GM21576 (cell line): ENCODE measurements around the gene PPP1R15B.

ENCODE experiments used
- ATAC-seq: cut with Tn5 transposase; IDR thresholded peaks from one replicate; pipeline ENCODE4 v1.9.1; 2021; ENCODE audit warnings: mild to moderate bottlenecking, moderate library complexity; ENCODE audit not compliant: unreplicated experiment

The PPP1R15B gene

DNA sequence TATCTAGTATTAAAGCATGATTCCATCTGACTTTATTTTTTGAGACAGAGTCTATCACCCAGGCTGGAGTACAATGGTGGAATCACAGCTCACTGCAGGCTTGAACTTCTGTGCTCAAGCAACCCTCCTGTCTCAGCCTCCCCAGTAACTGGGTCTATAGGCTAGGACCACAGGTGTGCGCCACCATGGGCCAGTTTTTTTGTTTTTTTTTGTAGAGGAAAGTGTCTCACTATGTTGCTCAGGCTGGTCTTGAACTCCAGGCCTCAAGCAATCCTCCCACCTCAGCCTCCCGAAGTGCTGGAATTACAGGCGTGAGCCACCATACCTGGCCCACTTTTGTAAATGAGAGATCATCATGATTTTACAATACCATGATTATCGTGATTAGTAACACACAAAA lies 9.2 kb downstream of the PPP1R15B start:
- no peak for ATAC-seq

DNA sequence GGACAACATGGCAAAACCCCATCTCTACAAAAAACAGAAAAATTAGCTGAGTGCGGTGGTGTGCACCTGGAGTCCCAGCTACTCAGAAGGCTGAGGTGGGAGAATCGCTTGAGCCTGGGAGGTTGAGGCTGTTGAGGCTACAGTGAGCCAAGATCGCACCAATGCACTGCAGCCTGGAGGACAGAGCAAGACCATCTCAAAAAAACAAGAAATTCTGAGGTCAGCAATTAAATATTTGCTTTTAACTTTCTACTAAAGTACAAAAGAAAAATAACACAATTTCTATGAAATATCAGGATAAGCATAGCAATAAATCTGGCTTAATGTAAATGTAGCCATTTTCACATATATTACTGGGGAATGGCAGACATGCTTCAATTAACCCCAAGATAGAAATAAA lies 9.9 kb downstream of the PPP1R15B start:
- ATAC-seq = no peak

DNA sequence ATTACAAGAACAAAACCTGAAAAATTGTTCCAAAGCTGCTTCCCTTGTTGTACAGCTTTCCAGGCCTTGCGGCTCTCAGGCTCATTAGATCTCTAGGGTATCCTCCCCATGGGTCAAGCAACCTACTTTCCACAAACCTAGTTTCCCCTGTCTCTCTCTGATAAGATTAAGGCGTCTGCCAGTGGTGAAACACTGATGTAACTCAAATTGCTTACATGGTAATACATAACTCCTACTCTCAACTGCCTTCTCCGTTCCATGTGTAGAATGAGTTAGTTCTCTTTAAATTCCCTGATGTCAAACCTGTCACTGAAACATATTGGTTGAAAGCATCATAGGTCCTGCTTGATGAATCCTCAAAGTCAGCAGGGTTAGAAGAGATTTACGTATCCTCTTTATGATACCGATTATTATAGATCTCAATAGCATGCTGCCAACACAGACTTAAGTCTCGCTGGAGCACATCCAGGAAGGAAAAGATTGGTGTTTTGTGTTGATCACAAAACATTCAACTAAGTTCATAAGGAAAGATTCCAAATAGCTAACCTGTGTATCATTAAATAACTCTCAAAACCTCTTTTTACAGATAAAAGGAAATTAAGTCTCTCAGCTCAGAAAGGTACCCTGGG lies 10.6 kb downstream of the PPP1R15B start:
- ATAC-seq = no peak

DNA sequence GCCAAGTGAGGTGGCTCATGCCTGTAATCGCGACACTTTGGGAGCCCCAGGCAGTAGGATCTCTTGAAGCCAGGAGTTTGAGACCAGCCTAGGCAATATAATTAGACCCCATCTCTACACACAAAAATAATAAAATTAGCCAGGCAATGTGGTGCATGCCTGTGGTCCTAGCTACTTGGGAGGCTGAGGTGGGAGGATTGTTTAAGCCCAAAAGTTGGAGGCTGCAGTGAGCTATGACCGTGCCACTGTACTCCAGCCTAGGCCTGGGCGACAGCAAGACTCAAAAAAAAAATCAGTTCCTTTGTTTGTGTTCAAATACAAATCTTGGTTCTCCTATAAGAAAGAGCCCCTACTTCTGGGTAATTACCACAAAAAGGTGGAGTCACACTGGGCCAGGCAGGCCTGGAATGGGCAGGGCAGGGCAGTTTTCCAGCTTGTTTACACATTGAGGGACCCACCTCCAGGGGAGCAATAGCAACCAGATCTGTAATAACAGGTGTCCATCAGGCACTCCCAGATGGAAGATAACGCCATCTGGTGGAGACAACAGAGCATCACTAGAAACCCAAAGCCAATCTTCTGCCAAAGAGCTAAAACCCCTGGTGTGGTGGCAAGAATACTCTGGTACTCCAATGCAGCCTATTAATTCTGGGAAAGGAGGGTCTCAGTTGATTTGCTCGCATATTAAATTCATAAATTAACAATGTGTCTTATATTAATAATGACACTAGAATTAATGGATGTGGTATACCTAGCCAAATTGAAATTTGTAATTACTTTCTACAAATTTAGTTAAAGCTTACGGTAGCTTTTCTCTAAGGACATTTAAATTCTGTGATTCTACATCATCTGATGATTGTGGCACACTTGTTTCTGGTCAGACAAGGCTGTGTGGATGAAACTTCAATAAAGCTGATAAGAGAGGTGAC lies 13.2 kb downstream of the PPP1R15B start:
- ATAC-seq = peak; percentile 79

DNA sequence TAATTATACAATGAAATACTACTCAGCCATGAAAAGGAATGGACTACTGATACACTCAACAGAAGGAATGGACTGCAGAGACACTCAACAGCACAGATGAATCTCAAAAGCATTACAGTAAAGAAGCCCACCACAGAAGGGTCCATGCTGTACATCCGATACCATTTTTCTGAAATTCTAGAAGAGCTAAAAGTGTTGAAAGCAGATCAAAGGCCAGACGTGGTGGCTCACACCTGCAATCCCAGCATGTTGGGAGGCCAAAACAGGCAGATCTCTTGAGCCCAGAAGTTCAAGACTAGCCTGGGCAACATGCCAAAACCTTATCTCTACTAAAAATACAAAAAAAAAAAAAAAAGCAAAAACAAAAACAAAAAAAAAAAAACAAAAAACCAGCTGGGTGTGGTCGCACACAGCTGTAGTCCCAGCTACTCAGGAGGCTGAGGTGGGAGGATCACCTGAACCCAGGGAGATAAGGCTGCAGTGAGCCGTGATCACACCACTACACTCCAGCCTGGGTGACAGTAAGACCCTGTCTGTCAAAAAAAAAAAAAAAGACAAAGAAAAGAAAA lies 15.5 kb downstream of the PPP1R15B start:
- ATAC-seq = no peak

DNA sequence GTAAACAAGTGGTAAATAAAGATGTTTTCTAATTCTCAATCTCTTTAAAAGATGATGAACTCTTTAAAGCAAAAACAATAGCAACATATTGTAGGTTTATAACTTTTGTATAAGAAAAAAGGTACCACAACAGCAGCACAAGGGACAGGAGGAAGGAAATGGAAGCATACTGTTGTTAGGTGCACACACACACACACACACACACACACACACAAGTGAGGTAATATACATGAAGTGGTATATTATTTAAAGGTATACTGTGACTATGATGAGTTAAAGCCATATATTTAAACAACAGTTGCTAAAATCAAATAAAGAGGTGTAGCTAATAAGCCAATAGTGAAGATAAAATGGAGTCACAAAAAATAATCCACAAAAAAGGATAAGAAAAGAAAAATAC lies 20.0 kb downstream of the PPP1R15B start:
- no peak for ATAC-seq

DNA sequence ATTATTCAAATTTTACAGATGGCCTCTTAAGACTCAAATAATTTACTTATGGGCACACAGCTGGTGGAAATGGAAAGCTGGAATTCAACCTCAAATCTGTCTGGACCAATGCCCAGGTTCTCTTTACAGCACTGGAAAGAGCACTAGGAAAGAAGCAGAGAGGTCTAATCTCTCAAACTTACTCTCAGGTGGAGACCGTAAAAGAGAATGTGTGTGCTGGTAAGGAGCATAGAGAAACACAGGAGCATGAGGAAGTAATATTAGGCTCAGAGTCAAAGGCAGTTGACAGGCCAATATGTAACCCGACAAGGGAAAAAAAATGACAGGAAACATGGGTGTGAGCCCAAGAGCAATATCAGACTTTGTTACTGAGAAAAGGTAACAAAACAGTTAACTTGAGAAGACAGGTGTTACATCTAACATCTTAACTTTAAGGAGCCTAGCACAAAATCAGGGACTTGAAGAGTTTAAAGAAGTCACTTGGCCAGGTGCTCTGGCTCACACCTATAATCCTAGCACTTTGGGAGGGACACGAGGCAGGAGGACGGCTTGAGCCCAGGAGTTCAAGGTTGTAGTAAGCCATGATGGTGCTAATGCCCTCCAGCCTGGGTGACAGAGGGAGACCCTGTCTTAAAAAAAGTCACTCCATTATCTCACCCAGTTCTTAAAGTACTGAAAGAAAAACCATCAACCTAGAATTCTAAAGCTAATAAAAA lies 20.7 kb downstream of the PPP1R15B start:
- no peak for ATAC-seq

DNA sequence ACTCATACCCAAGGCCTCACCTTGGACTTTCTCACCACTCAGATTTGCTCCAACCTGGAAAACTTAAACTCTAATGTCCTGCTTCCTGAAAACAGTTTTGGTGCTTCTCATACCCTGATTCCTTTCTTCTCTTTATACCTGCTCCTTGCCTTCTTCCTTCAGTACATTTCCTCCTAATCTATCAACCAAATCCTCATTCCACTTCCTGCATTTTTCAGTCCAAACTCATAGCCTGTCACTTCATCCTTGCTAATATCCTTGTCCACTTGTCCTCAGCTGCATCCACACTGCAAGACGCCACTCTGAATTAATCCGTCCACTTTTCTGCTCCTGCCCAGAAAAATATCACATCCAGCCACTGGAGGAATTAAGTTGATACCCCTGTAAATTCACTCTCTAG lies 25.9 kb downstream of the PPP1R15B start:
- ATAC-seq = no peak

DNA sequence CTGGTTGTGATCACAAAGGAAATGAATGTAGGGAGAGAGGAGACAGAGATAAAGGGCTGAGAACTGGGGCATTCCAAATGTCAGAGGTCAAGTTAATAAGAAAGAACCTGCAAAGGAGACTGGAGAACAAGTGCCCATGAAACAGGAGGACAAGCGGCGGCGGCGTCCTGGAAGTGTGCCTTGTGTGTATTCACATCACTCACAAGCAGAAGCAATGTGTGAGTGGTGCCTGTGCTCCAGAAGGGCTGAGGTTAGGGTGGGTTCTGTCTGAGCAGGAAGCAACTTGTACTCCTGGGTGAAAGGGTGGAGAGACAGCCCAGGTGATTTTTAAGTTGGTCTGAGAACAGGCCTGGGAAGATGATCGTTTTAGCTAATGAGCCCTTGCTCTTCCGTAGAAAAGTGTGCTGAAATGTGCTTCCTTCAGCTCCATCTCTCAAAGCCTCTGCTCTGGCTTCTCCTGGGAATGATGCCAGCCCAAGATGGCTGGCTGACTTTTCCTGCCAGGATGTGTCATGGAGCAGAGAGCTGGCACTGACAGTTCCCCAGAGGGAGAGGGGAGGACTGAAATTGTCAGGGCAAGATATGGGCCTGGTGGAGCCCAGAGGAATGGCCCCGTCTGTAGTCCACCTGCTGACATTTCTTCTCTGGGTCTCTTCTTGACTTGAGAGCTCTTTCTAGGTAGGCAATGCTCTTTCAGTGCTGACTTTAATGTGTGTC lies 26.8 kb downstream of the PPP1R15B start:
- ATAC-seq = no peak

DNA sequence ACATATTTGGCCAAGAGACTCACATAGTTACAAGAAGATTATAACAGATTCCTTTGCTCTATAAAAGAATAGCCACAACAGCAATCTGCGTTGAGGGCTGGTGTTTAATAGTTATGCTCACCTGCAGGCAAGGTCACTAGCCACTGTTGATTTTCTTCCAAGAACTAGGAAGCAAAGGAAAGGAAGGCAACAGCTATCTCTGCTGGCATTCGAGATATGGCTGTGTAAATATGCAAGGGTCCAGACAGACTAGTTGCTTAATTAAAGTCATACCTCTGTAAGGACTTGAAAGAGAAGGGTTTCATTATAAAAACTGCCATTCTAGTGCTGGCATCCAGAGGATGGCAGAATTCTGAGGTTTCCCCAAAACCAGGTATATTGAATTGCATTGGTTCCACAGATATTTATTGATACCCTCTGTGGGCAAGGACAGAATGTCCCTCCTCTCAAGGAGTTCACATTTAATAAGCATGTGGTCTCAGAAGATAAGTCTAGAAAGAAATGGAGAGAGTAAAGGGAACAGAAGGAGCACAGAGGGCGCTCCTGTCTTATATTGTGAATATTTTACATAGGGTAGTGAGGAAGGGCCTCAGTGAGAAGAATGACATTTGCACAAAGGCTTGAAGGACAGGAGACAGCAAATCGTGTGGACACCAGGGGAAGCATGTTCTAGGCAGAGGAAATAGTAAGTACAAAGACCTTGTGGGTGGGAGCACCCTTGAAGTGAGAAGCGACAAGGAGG lies 28.3 kb downstream of the PPP1R15B start:
- ATAC-seq = no peak

DNA sequence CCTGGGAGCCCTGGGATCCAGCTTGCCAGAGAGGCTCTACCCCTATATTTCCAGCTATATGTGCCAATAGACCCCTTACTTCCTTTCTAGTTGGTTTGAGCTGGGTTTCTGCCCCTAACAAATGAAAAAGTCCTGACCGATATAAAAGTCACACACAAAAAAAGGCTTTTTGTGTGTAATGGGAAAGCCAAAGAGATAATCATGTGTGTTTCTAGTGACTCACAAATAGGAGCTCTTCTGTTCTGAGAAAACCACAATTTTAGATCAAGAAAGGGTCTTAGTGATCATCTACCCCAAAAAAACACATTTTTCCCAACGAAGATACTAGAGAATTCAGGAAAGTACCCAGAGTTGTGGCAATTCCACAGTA lies 28.9 kb downstream of the PPP1R15B start:
- no peak for ATAC-seq

DNA sequence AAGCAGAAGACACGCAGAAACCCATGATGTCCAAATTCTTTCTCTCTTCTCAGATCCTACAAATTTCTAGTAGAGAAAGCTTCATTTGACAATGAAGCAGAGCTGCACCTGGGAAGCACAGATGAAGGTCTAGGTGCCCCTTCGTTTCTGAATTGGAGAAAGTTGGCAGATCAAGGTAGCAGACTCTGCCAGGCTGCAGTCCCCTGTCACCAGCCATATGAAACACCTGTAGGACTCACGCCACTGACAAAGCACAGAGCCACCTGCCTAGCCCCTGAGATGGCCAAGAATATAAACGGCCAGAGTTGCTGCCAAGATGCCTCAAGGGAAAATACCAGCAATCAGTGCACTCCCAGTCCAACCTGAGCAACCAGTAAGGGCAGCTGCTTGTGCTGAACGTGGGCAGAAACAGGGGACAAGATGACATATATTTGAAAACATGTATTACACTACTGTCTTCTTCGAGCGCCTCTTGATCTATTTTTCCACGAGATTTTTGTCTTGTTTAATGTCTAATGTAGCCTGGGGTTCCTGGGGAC lies 31.3 kb downstream of the PPP1R15B start:
- ATAC-seq = no peak

DNA sequence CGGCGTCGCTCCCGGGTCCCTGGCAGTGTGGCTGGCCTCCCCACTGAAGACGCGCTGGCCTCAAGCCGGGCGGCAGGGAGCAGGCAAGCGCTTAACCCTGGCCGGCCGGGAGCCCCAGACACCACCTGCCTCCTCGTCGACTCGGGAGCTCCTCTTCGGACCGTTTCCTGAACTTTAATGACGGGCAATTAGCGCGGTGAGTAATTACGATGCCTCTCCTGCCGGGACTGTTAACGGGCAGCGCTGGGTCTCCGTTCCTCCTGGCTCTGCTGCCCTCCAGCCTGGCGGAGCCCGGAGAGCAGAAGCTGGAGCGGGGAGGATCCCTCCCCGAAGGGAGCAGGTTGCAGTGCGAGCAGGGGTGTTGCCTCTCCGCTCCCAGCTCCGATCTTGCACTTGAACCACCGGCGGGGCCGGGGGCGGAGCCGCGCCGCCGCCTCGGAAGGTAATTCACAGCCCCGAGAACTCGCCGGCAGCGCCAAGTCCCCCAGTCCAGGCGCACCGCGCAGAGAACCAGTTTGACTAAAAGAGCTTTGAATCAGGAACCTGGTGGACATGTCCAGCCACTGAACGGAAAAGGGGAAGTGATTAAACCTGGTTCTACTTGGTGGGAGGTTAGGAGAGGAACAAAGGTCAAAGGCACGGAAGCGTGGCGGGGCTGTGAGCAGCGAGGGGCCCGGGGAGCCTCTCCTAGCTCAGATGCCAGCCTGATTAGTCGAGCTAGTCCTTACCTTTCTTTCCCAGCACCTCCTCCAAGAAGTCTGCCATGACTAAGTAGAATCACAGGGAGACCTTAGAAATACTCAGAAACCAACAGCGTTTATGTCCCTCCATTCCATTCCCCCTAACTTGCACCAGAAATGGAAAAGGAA lies 33.6 kb downstream of the PPP1R15B start:
- ATAC-seq = no peak

DNA sequence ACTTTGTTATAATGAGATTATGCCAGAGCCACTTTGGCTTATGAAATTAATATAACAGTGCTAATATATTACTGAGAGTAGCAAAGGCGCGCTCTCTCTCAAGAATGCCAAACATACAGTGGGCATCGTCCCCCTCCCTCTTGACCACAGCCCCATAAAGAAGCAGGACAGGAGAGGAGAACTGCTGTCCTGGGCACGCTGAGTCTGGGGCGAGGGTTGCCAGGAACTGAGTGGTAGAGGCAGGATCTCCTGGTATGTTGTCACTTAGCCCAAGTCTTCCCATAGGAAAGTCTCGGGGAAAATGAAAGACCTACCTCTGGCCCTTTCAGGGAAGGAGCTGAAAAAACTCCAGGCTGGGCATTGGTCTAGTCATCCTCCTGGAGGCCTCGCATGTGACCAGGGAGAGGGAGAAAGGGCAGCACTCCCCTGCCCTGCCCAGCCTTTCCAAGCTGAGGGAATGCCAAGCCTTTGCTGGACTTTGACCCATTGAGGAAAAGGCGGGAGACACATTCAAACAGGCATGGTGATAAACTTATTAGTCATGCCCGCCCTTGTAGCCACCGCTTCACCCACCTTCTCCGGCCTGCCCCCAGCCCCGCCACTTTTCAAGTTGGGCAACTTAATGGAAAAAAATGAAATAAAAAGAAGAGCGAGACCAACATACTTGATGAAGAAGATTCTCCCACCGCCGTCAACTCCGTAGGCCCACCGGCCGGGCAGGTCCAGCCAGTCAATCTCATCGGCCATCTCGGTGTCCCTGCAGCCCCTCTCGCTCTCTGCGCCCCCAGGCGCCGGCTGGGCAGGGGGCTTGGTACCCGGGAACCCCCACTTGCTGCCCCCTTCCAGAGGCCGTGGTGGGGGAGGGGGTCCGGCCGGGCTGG lies 34.5 kb downstream of the PPP1R15B start:
- ATAC-seq = no peak

DNA sequence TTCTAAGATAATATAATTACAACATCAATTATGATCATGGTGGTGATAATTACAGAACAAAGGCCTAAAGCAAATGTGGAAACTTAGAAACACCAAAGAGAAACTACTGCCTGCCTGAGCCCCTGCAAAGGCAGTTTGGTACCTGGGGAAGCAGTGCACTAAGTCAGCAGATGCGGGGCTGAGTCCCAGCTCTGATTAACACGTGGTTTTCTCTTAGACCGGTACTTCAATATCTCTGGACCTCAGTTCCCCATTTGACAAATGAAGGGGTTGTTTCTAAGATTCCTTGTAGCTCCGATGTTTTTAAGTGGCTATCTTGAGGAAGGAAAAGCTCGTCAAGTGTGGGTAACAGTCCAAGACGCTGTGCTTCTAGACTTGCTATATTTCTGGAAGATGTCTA lies 35.2 kb downstream of the PPP1R15B start:
- ATAC-seq = no peak

DNA sequence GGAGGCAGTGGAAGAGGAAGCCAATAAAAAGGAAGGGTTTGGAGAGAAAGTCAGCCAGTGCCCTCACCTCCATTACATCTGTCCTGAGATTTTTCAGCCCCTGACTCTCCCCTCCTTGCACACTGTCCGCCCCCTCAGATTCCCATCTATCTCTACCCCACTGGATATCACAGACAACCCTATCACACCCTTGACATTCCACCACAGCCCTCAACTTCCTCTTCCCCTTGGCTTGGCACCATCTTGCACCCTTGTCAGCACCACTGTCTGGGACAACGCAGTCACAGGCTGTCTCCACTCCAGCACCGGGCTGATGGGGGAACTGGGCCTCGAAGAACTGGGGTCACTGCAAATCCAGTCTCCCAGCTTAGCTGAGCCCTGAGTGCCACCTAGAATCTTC lies 37.7 kb downstream of the PPP1R15B start:
- ATAC-seq = no peak

DNA sequence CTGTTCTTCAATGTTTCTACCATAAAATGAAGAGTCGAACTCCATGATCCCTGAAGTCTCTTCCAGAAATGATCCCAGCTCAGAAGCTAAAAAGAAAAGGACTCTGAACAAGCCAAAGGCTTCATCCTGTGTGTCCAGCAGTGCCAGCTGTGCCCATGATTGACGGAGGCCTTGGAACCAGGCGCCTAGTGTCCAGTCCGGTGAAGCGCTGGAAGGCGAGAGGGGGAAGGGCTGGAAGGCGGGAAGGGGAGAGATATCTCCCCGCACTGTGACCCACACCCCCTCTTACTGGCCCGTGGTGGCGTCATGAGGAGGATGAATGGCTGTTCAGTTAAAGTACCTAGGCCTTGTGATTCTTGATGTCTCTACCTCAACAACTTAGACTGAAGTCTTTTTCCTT lies 41.4 kb downstream of the PPP1R15B start:
- no peak for ATAC-seq
